Stomach smooth muscle (tissue), 2 donors: Measurements from ENCODE around the gene DLGAP4.

Experiments used
- H3K27ac ChIP-seq: one replicate; pipeline ENCODE4 v1.7.0; 2013; ENCODE audit warnings: mild to moderate bottlenecking, low read length, inconsistent platforms
- H3K27me3 ChIP-seq, 2 donors: one replicate each; pipeline ENCODE4 v1.7.0; 2013; ENCODE audit warnings: low read length in 2 of 2; ENCODE audit not compliant: insufficient read depth in 2 of 2, control insufficient read depth in 1 of 2
- H3K36me3 ChIP-seq, 2 donors: one replicate each; pipeline ENCODE4 v1.7.0; 2013; ENCODE audit warnings: low read length in 2 of 2; ENCODE audit not compliant: control insufficient read depth in 2 of 2, insufficient read depth in 2 of 2
- H3K4me1 ChIP-seq: one replicate; pipeline ENCODE4 v1.7.0; 2013; ENCODE audit warnings: low read length; ENCODE audit not compliant: control insufficient read depth, insufficient read depth
- H3K4me3 ChIP-seq, 2 donors: one replicate each; pipeline ENCODE4 v1.7.0; 2013; ENCODE audit warnings: low read length in 2 of 2
- H3K9ac ChIP-seq, 2 donors: one replicate each; pipeline ENCODE4 v1.7.0; 2013; ENCODE audit warnings: low read length in 2 of 2, mild to moderate bottlenecking in 1 of 2
- H3K9me3 ChIP-seq, 2 donors: one replicate each; pipeline ENCODE4 v1.7.0; 2013; ENCODE audit warnings: low read length in 2 of 2; ENCODE audit not compliant: control insufficient read depth in 2 of 2
- donor health status: healthy.
- donor health status: Pancreatic carcinoma.

DLGAP4 gene

GRCh38 chr20:36390719-36391415 is 84.7 kb downstream of the DLGAP4 start:
- H3K27me3 ChIP-seq, result peaks cover 6 to 15% of the 10 kb centered on the region in 2 donors
- H3K9ac ChIP-seq, result no peak overlapping the region
- no peaks in the 10 kb centered on the region for H3K4me1 ChIP-seq
- no peaks in the 10 kb centered on the region for H3K36me3 ChIP-seq
- H3K9me3 ChIP-seq, result no peaks in the 10 kb centered on the region
- no peak overlapping the region for H3K27ac ChIP-seq
- no peak overlapping the region for H3K4me3 ChIP-seq

- Histone ChIP-seq H3K9ac (no peak overlapping the region), H3K36me3 (no peaks in the 10 kb centered on the region), H3K4me3 (no peak overlapping the region), H3K27me3 (peaks cover 6 to 15% of the 10 kb centered on the region in 2 donors), H3K9me3 (no peaks in the 10 kb centered on the region), H3K4me1 (no peaks in the 10 kb centered on the region), H3K27ac (no peak overlapping the region)
Observed at GRCh38 chr20:36391456-36391855, 85.3 kb downstream of the DLGAP4 start.

GRCh38 chr20:36391955-36392354 is 85.8 kb downstream of the DLGAP4 start:
- Histone ChIP-seq H3K36me3 (no peaks in the 10 kb centered on the region), H3K9me3 (no peaks in the 10 kb centered on the region), H3K9ac (no peak overlapping the region), H3K27ac (no peak overlapping the region), H3K27me3 (peaks cover 6 to 15% of the 10 kb centered on the region in 2 donors), H3K4me3 (no peak overlapping the region), H3K4me1 (no peaks in the 10 kb centered on the region)

- Histone ChIP-seq H3K9me3 (no peaks in the 10 kb centered on the region), H3K4me1 (no peaks in the 10 kb centered on the region), H3K27me3 (peaks cover 9 to 15% of the 10 kb centered on the region in 2 donors), H3K27ac (no peak overlapping the region), H3K36me3 (no peaks in the 10 kb centered on the region), H3K4me3 (no peak overlapping the region), H3K9ac (no peak overlapping the region)
Observed at GRCh38 chr20:36392989-36393388, 86.8 kb downstream of the DLGAP4 start.

- no peaks in the 10 kb centered on the region for H3K9me3 ChIP-seq
- H3K4me1 ChIP-seq, result no peaks in the 10 kb centered on the region
- H3K36me3 ChIP-seq, result no peaks in the 10 kb centered on the region
- no peak overlapping the region for H3K27ac ChIP-seq
- H3K9ac ChIP-seq, result no peak overlapping the region
- no peak overlapping the region for H3K4me3 ChIP-seq
- H3K27me3 ChIP-seq, result peaks cover 17 to 23% of the 10 kb centered on the region in 2 donors
Observed at GRCh38 chr20:36394340-36394965, 88.3 kb downstream of the DLGAP4 start.

GRCh38 chr20:36396340-36396739 is 90.2 kb downstream of the DLGAP4 start:
- H3K36me3 ChIP-seq, result no peaks in the 10 kb centered on the region
- no peak overlapping the region for H3K4me3 ChIP-seq
- H3K9ac ChIP-seq, result no peak overlapping the region
- H3K27ac ChIP-seq, result no peak overlapping the region
- H3K27me3 ChIP-seq, result peaks cover 23 to 30% of the 10 kb centered on the region in 2 donors
- no peaks in the 10 kb centered on the region for H3K4me1 ChIP-seq
- H3K9me3 ChIP-seq, result no peaks in the 10 kb centered on the region

- H3K4me1 ChIP-seq, result no peaks in the 10 kb centered on the region
- no peaks in the 10 kb centered on the region for H3K9me3 ChIP-seq
- no peak overlapping the region for H3K4me3 ChIP-seq
- H3K9ac ChIP-seq, result no peak overlapping the region
- no peaks in the 10 kb centered on the region for H3K36me3 ChIP-seq
- peaks cover 24 to 32% of the 10 kb centered on the region in 2 donors for H3K27me3 ChIP-seq
- H3K27ac ChIP-seq, result no peak overlapping the region
Observed at GRCh38 chr20:36396847-36397630, 90.9 kb downstream of the DLGAP4 start.

- H3K4me3 ChIP-seq, result no peak overlapping the region
- H3K36me3 ChIP-seq, result no peaks in the 10 kb centered on the region
- no peak overlapping the region for H3K27ac ChIP-seq
- H3K27me3 ChIP-seq, result peaks cover 34 to 40% of the 10 kb centered on the region in 2 donors
- peaks cover 0 to 5% of the 10 kb centered on the region in 2 donors for H3K9me3 ChIP-seq
- no peaks in the 10 kb centered on the region for H3K4me1 ChIP-seq
- no peak overlapping the region for H3K9ac ChIP-seq
Observed at GRCh38 chr20:36398515-36398914, 92.4 kb downstream of the DLGAP4 start.

- no peaks in the 10 kb centered on the region for H3K4me1 ChIP-seq
- H3K36me3 ChIP-seq, result no peaks in the 10 kb centered on the region
- H3K27me3 ChIP-seq, result peaks cover 36 to 40% of the 10 kb centered on the region in 2 donors
- peaks cover 0 to 9% of the 10 kb centered on the region in 2 donors for H3K9me3 ChIP-seq
- H3K27ac ChIP-seq, result no peak overlapping the region
- no peak overlapping the region for H3K4me3 ChIP-seq
- no peak overlapping the region for H3K9ac ChIP-seq
Observed at GRCh38 chr20:36399147-36399968, 93.2 kb downstream of the DLGAP4 start.

- no peak overlapping the region for H3K9ac ChIP-seq
- no peak overlapping the region for H3K4me3 ChIP-seq
- H3K27ac ChIP-seq, result no peak overlapping the region
- no peaks in the 10 kb centered on the region for H3K4me1 ChIP-seq
- H3K27me3 ChIP-seq, result peaks cover 36 to 40% of the 10 kb centered on the region in 2 donors
- H3K36me3 ChIP-seq, result no peaks in the 10 kb centered on the region
- peaks cover 0 to 9% of the 10 kb centered on the region in 2 donors for H3K9me3 ChIP-seq
Observed at GRCh38 chr20:36399969-36400545, 93.9 kb downstream of the DLGAP4 start.
